ENCODE results near the gene TM9SF1. TPM values are rescaled to one million over a fixed set of nuclear protein-coding genes. Genes with fewer than 3 reads are reported as not detected.
A peak's percentile ranks its signal among the peaks of the same experiment; 100 is the strongest.

The TM9SF1 gene
- polyA plus RNA-seq, 2 of the 4 experiments (the other 2 are of a cell fraction) = 48.0 to 62.2 TPM

GRCh38 chr14:24146978-24147760 lies 48.1 kb downstream of the TM9SF1 start, which contains the start of gene RNF31:
Gene RNF31, plus strand, starts transcription at chr14:24147498. Its CDS starts 201 bp downstream, at chr14:24147699.
- Histone ChIP-seq H3K27ac (peak within 1 kb of the TSS; percentile 91 to 98), H3K4me1 (peaks cover 16% of the 10 kb centered on the region), H3K4me2 (peak within 1 kb of the TSS; percentile 85), H3K9me3 (no peaks in the 10 kb centered on the region), H3K4me3 (peak within 1 kb of the TSS; percentile 89)
- ATAC-seq = peak; percentile 89 to 94
- peak; percentile 94 to 98 for DNase-seq (ENCODE audit: low read depth in 1 of 2, low spot score in 1 of 2)
- WGBS (ENCODE audit: missing lambda C conversion rate) = under 1% methylated on average over 30 of the region's 57 CpGs
- ChIA-PET POLR2A (interaction anchor here (0.5 to 2.5 kb wide), 12 partner anchors 9 to 95 kb away, joined by 3 to 18 read pairs (median 4); partner anchors contain the start of genes CARMIL3, CHMP4A, DCAF11 and IRF9), CTCF (interaction anchor here (0.8 to 12.6 kb wide), 10 partner anchors 8 to 69 kb away, joined by 3 to 168 read pairs (median 4); partner anchors contain the start of genes IRF9, MDP1 and PSME1)
- no peak for FAIRE-seq
- peak; percentile 42; the same call in 1 of the 2 replicates for TF ChIP-seq PHF8 (IDR thresholded peaks at IDR 0.05; ENCODE audit: borderline replicate concordance, low read depth)
- TF ChIP-seq KDM5A (IDR thresholded peaks at IDR 0.05) = 0 out of 2 replicates have a peak, but pooled peaks have one; percentile 10
- TF ChIP-seq, protein P1, sequence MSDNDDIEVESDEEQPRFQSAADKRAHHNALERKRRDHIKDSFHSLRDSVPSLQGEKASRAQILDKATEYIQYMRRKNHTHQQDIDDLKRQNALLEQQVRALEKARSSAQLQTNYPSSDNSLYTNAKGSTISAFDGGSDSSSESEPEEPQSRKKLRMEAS (IDR thresholded peaks at IDR 0.05) = 0 out of 2 replicates have a peak, but pooled peaks have one; percentile 9
- TF ChIP-seq POLR2A (IDR thresholded peaks at IDR 0.05; ENCODE audit: low read length) = peak; percentile 42; the same call in 1 of the 2 replicates
- peak; percentile 7 to 49; a peak in 2 of 5 replicates for TF ChIP-seq JUN (IDR thresholded peaks at IDR 0.05)
- TF ChIP-seq POLR2AphosphoS2 (conservative IDR thresholded peaks at IDR 0.05; ENCODE audit: low read length) = no peak

GRCh38 chr14:24146453-24146977 lies 48.7 kb downstream of the TM9SF1 start, which contains the start of gene PSME2:
Gene PSME2, minus strand, starts transcription at chr14:24146610. Its CDS starts 29 bp downstream, at chr14:24146581.
- ChIA-PET CTCF (interaction anchor here (0.8 to 12.6 kb wide), 9 partner anchors 9 to 69 kb away, joined by 3 to 168 read pairs (median 3); partner anchors contain the start of genes IRF9, MDP1 and PSME1), POLR2A (interaction anchor here (0.5 to 2.5 kb wide), 12 partner anchors 8 to 96 kb away, joined by 3 to 18 read pairs (median 4); partner anchors contain the start of genes CARMIL3, CHMP4A, DCAF11 and IRF9)
- Histone ChIP-seq H3K27ac (peak within 1 kb of the TSS; percentile 91 to 98), H3K9me3 (no peaks in the 10 kb centered on the region), H3K4me3 (peak within 1 kb of the TSS; percentile 89), H3K4me2 (peak within 1 kb of the TSS; percentile 85), H3K4me1 (peaks cover 18% of the 10 kb centered on the region)
- DNase-seq (ENCODE audit: low read depth in 1 of 2, low spot score in 1 of 2) = peak; percentile 97 to 98
- no peak for FAIRE-seq
- 2% methylated on average over 13 of the region's 25 CpGs for WGBS (ENCODE audit: missing lambda C conversion rate)
- TF ChIP-seq ZSCAN20 (CRISPR knock-in tag; IDR thresholded peaks at IDR 0.05) (no peak), HOXB5 (CRISPR knock-in tag; IDR thresholded peaks at IDR 0.05) (no peak), GATA3 (IDR thresholded peaks at IDR 0.05; ENCODE audit: borderline replicate concordance) (no peak), MAFK (IDR thresholded peaks at IDR 0.05; ENCODE audit: partially characterized antibody) (no peak), JUNB (IDR thresholded peaks at IDR 0.05) (no peak), USF2 (IDR thresholded peaks at IDR 0.05) (no peak), MAZ (IDR thresholded peaks at IDR 0.05; ENCODE audit: borderline replicate concordance, low read depth, low read length) (0 out of 2 replicates have a peak, but pooled peaks have one; percentile 43), EP300 (IDR thresholded peaks at IDR 0.05) (no peak), REST (IDR thresholded peaks at IDR 0.05) (no peak), RFX5 (IDR thresholded peaks at IDR 0.05) (no peak), ATOH8 (CRISPR knock-in tag; IDR thresholded peaks at IDR 0.05; ENCODE audit: low read depth) (no peak), POLR2AphosphoS2 (conservative IDR thresholded peaks at IDR 0.05; ENCODE audit: low read length) (no peak), JUN (IDR thresholded peaks at IDR 0.05) (peak; percentile 30; a peak in 2 of 5 replicates), POLR2A (IDR thresholded peaks at IDR 0.05; ENCODE audit: low read length) (peak; percentile 71), TFCP2L1 (CRISPR knock-in tag; IDR thresholded peaks at IDR 0.05) (no peak), BHLHE40 (IDR thresholded peaks at IDR 0.05; ENCODE audit: low read depth, low read length) (no peak), HDAC2 (IDR thresholded peaks at IDR 0.05) (no peak)
- TF ChIP-seq, protein P1 (IDR thresholded peaks at IDR 0.05) = peak; percentile 27; the same call in 1 of the 2 replicates
- ATAC-seq = peak; percentile 77 to 87
